Measurements from ENCODE around the gene PPA2. TPM values are rescaled to one million over a fixed set of nuclear protein-coding genes. Genes with fewer than 3 reads are reported as not detected.

Gene PPA2
- total RNA-seq, 2 donors from 2014 or later, result 54.0 to 168 TPM

DNA sequence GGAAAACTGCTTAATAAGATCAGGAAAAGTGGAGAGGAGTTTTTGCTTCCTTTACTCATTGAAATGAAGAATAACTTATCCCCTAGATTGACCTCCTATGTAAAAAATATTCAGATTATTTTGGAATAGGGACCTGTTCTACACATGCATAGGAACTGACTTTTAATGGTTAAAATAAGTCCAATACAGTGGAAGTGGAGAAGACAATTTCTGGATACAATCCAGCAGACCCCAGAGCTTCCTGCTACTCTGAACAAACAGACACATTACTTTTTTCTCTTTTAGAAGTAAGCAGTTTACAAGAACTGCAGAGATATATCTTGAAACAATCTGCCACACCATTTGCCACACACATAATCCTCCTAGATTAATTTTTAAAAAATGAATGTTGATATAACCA lies 129.7 kb downstream of the PPA2 start:
- intact Hi-C loops (cut with DNase I), result no loop called here
- no peak overlapping the region for H3K4me3 ChIP-seq
- TF ChIP-seq POLR2A (IDR thresholded peaks at IDR 0.05), result no peak
- TF ChIP-seq, protein P1, sequence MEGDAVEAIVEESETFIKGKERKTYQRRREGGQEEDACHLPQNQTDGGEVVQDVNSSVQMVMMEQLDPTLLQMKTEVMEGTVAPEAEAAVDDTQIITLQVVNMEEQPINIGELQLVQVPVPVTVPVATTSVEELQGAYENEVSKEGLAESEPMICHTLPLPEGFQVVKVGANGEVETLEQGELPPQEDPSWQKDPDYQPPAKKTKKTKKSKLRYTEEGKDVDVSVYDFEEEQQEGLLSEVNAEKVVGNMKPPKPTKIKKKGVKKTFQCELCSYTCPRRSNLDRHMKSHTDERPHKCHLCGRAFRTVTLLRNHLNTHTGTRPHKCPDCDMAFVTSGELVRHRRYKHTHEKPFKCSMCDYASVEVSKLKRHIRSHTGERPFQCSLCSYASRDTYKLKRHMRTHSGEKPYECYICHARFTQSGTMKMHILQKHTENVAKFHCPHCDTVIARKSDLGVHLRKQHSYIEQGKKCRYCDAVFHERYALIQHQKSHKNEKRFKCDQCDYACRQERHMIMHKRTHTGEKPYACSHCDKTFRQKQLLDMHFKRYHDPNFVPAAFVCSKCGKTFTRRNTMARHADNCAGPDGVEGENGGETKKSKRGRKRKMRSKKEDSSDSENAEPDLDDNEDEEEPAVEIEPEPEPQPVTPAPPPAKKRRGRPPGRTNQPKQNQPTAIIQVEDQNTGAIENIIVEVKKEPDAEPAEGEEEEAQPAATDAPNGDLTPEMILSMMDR (IDR thresholded peaks at IDR 0.05), result no peak
- no peak for TF ChIP-seq POLR2AphosphoS5 (IDR thresholded peaks at IDR 0.05)
- H3K36me3 ChIP-seq, result no peaks in the 10 kb centered on the region
- H3K27me3 ChIP-seq (replicated peaks; ENCODE audit: insufficient read depth), result no peaks in the 10 kb centered on the region
- no peaks in the 10 kb centered on the region for H3K4me1 ChIP-seq (replicated peaks)
- DNase-seq (ENCODE audit: low spot score), result no peak
- H3K27ac ChIP-seq, result no peak overlapping the region
- no peaks in the 10 kb centered on the region for H3K9me3 ChIP-seq

GRCh38 chr4:105343146-105343931 lies 130.5 kb downstream of the PPA2 start:
- H3K9me3 ChIP-seq, result no peaks in the 10 kb centered on the region
- no peak overlapping the region for H3K4me3 ChIP-seq
- H3K4me1 ChIP-seq (replicated peaks), result no peaks in the 10 kb centered on the region
- DNase-seq (ENCODE audit: low spot score), result no peak
- WGBS, result 33% methylated on average over 8 of the region's 8 CpGs
- H3K27ac ChIP-seq, result no peak overlapping the region
- H3K36me3 ChIP-seq, result no peaks in the 10 kb centered on the region
- TF ChIP-seq POLR2AphosphoS5 (IDR thresholded peaks at IDR 0.05) (no peak), POLR2A (IDR thresholded peaks at IDR 0.05) (no peak)
- TF ChIP-seq, protein P1 (IDR thresholded peaks at IDR 0.05), result no peak
- H3K27me3 ChIP-seq (replicated peaks; ENCODE audit: insufficient read depth), result no peaks in the 10 kb centered on the region
- intact Hi-C loops (cut with DNase I), result no loop called here

DNA sequence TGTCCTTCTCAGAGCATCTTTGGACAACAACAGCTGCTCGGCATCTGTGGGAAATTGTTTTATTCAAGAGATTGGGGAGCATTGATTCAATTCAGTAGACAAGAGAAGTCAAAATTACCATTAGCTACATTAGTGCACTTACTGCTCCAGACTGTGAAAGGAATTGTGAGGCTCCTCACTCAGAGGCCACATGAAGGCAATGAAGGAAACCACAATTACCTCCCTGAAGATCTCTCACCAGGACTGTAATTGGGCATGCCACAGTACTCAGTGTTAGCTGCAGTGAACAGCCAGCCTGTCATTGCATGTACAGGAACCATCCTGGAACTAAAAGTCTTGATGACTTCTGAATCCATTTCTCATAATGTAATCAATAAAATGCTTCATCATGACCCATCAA lies 144.8 kb downstream of the PPA2 start:
- Histone ChIP-seq H3K36me3 (no peaks in the 10 kb centered on the region), H3K27ac (no peak overlapping the region), H3K27me3 (replicated peaks; ENCODE audit: insufficient read depth) (no peaks in the 10 kb centered on the region), H3K4me1 (replicated peaks) (no peaks in the 10 kb centered on the region), H3K4me3 (no peak overlapping the region), H3K9me3 (no peaks in the 10 kb centered on the region)
- 100% methylated on average over 1 of the region's 1 CpG for WGBS
- intact Hi-C loops (cut with DNase I), result no loop called here
- TF ChIP-seq POLR2A (IDR thresholded peaks at IDR 0.05), result no peak
- TF ChIP-seq POLR2AphosphoS5 (IDR thresholded peaks at IDR 0.05), result no peak
- TF ChIP-seq, protein P1 (IDR thresholded peaks at IDR 0.05), result no peak
- no peak for DNase-seq (ENCODE audit: low spot score)

- Histone ChIP-seq H3K27ac (no peak overlapping the region), H3K9me3 (no peaks in the 10 kb centered on the region), H3K36me3 (no peaks in the 10 kb centered on the region), H3K4me3 (no peak overlapping the region), H3K27me3 (replicated peaks; ENCODE audit: insufficient read depth) (no peaks in the 10 kb centered on the region), H3K4me1 (replicated peaks) (no peaks in the 10 kb centered on the region)
- no peak for DNase-seq (ENCODE audit: low spot score)
- intact Hi-C loops (cut with DNase I), result no loop called here
- no peak for TF ChIP-seq POLR2A (IDR thresholded peaks at IDR 0.05)
- TF ChIP-seq, protein P1 (IDR thresholded peaks at IDR 0.05), result no peak
Observed at GRCh38 chr4:105327956-105328355, 145.9 kb downstream of the PPA2 start.

- H3K4me3 ChIP-seq, result no peak overlapping the region
- no peaks in the 10 kb centered on the region for H3K4me1 ChIP-seq (replicated peaks)
- no peak for DNase-seq (ENCODE audit: low spot score)
- no peak for TF ChIP-seq POLR2AphosphoS5 (IDR thresholded peaks at IDR 0.05)
- TF ChIP-seq, protein P1 (IDR thresholded peaks at IDR 0.05), result no peak
- TF ChIP-seq POLR2A (IDR thresholded peaks at IDR 0.05), result no peak
- 73% methylated on average over 2 of the region's 2 CpGs for WGBS
- no peaks in the 10 kb centered on the region for H3K36me3 ChIP-seq
- H3K9me3 ChIP-seq, result no peaks in the 10 kb centered on the region
- H3K27ac ChIP-seq, result no peak overlapping the region
- intact Hi-C loops (cut with DNase I), result no loop called here
- no peaks in the 10 kb centered on the region for H3K27me3 ChIP-seq (replicated peaks; ENCODE audit: insufficient read depth)
Observed at GRCh38 chr4:105327222-105327621, 146.6 kb downstream of the PPA2 start.

Data from prostate gland (tissue), 2 donors.